ENCODE results near the gene SRPRA.
"Not testable (repeated sequence)": the region's sequence is repeated elsewhere in the genome, so short reads cannot be mapped to it uniquely, and the experiment has no call there.

SRPRA gene

GRCh38 chr11:126282736-126283591 lies 14.3 kb upstream of the SRPRA start, which contains the start of gene TIRAP:
TSS of gene TIRAP (plus strand) at chr11:126283093. CDS start at chr11:126290895, 7,802 bp downstream.
- DNase-seq (ENCODE audit: low spot score), result peak; percentile 28
- no peak for FAIRE-seq

GRCh38 chr11:126282361-126282735 lies 13.7 kb upstream of the SRPRA start:
- FAIRE-seq, result no peak
- DNase-seq (ENCODE audit: low spot score), result no peak

GRCh38 chr11:126281666-126282175 lies 13.0 kb upstream of the SRPRA start:
- DNase-seq (ENCODE audit: low spot score) (no peak), FAIRE-seq (no peak)

GRCh38 chr11:126281245-126281644 lies 12.6 kb upstream of the SRPRA start:
- no peak for FAIRE-seq

GRCh38 chr11:126280595-126280994 lies 11.9 kb upstream of the SRPRA start:
- no peak for FAIRE-seq
- DNase-seq (ENCODE audit: low spot score), result no peak

More at GRCh38 chr11:126281245-126281644, 12.6 kb upstream of the SRPRA start:
- DNase-seq (ENCODE audit: low spot score), result no peak

GRCh38 chr11:126279191-126279590 lies 10.5 kb upstream of the SRPRA start:
- FAIRE-seq, result no peak
- no peak for DNase-seq (ENCODE audit: low spot score)

GRCh38 chr11:126277780-126278179 lies 9.1 kb upstream of the SRPRA start:
- FAIRE-seq (no peak), DNase-seq (ENCODE audit: low spot score) (no peak)

GRCh38 chr11:126277322-126277721 lies 8.6 kb upstream of the SRPRA start:
- DNase-seq (ENCODE audit: low spot score) (no peak), FAIRE-seq (no peak)

- DNase-seq (ENCODE audit: low spot score), result no peak
- FAIRE-seq, result no peak
Measured at GRCh38 chr11:126268361-126268707, 361 bp downstream of the SRPRA start.

- no peak for FAIRE-seq
- no peak for DNase-seq (ENCODE audit: low spot score)
Measured at GRCh38 chr11:126267650-126268049, 1.0 kb downstream of the SRPRA start.

- DNase-seq (ENCODE audit: low spot score) (no peak), FAIRE-seq (no peak)
Measured at GRCh38 chr11:126265811-126266210, 2.9 kb downstream of the SRPRA start.

GRCh38 chr11:126263489-126263888 lies 5.2 kb downstream of the SRPRA start:
- FAIRE-seq (no peak), DNase-seq (ENCODE audit: low spot score) (no peak)

- no peak for FAIRE-seq
- no peak for DNase-seq (ENCODE audit: low spot score)
Measured at GRCh38 chr11:126262216-126262615, 6.5 kb downstream of the SRPRA start.

- no peak for FAIRE-seq
Measured at GRCh38 chr11:126257764-126258163, 10.9 kb downstream of the SRPRA start.

GRCh38 chr11:126257144-126257543 lies 11.6 kb downstream of the SRPRA start:
- FAIRE-seq, result no peak
- DNase-seq (ENCODE audit: low spot score), result no peak

More at GRCh38 chr11:126257764-126258163, 10.9 kb downstream of the SRPRA start:
- no peak for DNase-seq (ENCODE audit: low spot score)

- FAIRE-seq (no peak), DNase-seq (ENCODE audit: low spot score) (no peak)
Measured at GRCh38 chr11:126256216-126256615, 12.5 kb downstream of the SRPRA start.

- not testable (repeated sequence) for DNase-seq (ENCODE audit: low spot score); FAIRE-seq
Measured at GRCh38 chr11:126255507-126255906, 13.2 kb downstream of the SRPRA start.

GRCh38 chr11:126254819-126255218 lies 13.9 kb downstream of the SRPRA start:
- FAIRE-seq (no peak), DNase-seq (ENCODE audit: low spot score) (no peak)

GRCh38 chr11:126253265-126253664 lies 15.4 kb downstream of the SRPRA start:
- FAIRE-seq, result no peak
- DNase-seq (ENCODE audit: low spot score), result no peak

- DNase-seq (ENCODE audit: low spot score) (no peak), FAIRE-seq (no peak)
Measured at GRCh38 chr11:126246636-126247035, 22.1 kb downstream of the SRPRA start.

- DNase-seq (ENCODE audit: low spot score) (no peak), FAIRE-seq (no peak)
Measured at GRCh38 chr11:126233391-126233790, 35.3 kb downstream of the SRPRA start.

GRCh38 chr11:126232683-126233082 lies 36.0 kb downstream of the SRPRA start:
- FAIRE-seq, result no peak
- no peak for DNase-seq (ENCODE audit: low spot score)
